ENCODE data around the gene OR13G1. TPM values are rescaled to one million over a fixed set of nuclear protein-coding genes. Genes with fewer than 3 reads are reported as not detected.
"Not testable (repeated sequence)": the region's sequence is repeated elsewhere in the genome, so short reads cannot be mapped to it uniquely, and the experiment has no call there.

The OR13G1 gene
- total RNA-seq: not detected
- not detected for polyA plus RNA-seq
- long read RNA-seq, donor 1: 0 reads
- long read RNA-seq, donor 2: 0 reads
- long read RNA-seq, donor 3: 0 reads
- long read RNA-seq, donor 4: 0 reads

- Histone ChIP-seq H3K4me3 (ENCODE audit: low read length) (no peak within 1 kb of the TSS), H3K4me1 (ENCODE audit: control insufficient read depth, insufficient read depth, low read length) (no peaks in the 10 kb centered on the region), H3K9me3 (ENCODE audit: control insufficient read depth, low read length) (no peaks in the 10 kb centered on the region), H3K27ac (ENCODE audit: low read length) (no peak within 1 kb of the TSS), H3K27me3 (ENCODE audit: control insufficient read depth, insufficient read depth) (no peaks in the 10 kb centered on the region)
- DNase-seq: no peak
- 80% methylated on average over 1 of the region's 1 CpG for WGBS
- no peak for ATAC-seq
- intact Hi-C loops (cut with DNase I): no loop called here
Measured at GRCh38 chr1:247679639-247680038, at the start of gene OR13G1. Gene OR13G1 (minus strand): TSS chr1:247679739. CDS start chr1:247673041, 6,698 bp downstream.

GRCh38 chr1:247721222-247721621 lies 41.7 kb upstream of the OR13G1 start:
- H3K4me1 ChIP-seq (ENCODE audit: control insufficient read depth, insufficient read depth, low read length): no peaks in the 10 kb centered on the region
- no peaks in the 10 kb centered on the region for H3K9me3 ChIP-seq (ENCODE audit: control insufficient read depth, low read length)
- DNase-seq (no peak), ATAC-seq (no peak)
- no peaks in the 10 kb centered on the region for H3K27me3 ChIP-seq (ENCODE audit: control insufficient read depth, insufficient read depth)
- no peak overlapping the region for H3K27ac ChIP-seq (ENCODE audit: low read length)
- intact Hi-C loops (cut with DNase I): no loop called here
- no peak overlapping the region for H3K4me3 ChIP-seq (ENCODE audit: low read length)
- WGBS: 90% methylated on average over 4 of the region's 4 CpGs

GRCh38 chr1:247716546-247716945 lies 37.0 kb upstream of the OR13G1 start, which contains the start of gene OR6F1:
Gene OR6F1 (minus strand): TSS chr1:247716646. CDS start chr1:247712755, 3,891 bp downstream.
- intact Hi-C loops (cut with DNase I): no loop called here
- Histone ChIP-seq H3K27ac (ENCODE audit: low read length) (no peak within 1 kb of the TSS), H3K4me1 (ENCODE audit: control insufficient read depth, insufficient read depth, low read length) (no peaks in the 10 kb centered on the region), H3K9me3 (ENCODE audit: control insufficient read depth, low read length) (no peaks in the 10 kb centered on the region), H3K4me3 (ENCODE audit: low read length) (no peak within 1 kb of the TSS), H3K27me3 (ENCODE audit: control insufficient read depth, insufficient read depth) (no peaks in the 10 kb centered on the region)
- ATAC-seq (no peak), DNase-seq (no peak)
- WGBS: 77% methylated on average over 3 of the region's 3 CpGs

GRCh38 chr1:247713753-247714152 lies 34.2 kb upstream of the OR13G1 start:
- Histone ChIP-seq H3K27ac (ENCODE audit: low read length) (no peak overlapping the region), H3K27me3 (ENCODE audit: control insufficient read depth, insufficient read depth) (no peaks in the 10 kb centered on the region), H3K4me3 (ENCODE audit: low read length) (no peak overlapping the region), H3K4me1 (ENCODE audit: control insufficient read depth, insufficient read depth, low read length) (no peaks in the 10 kb centered on the region), H3K9me3 (ENCODE audit: control insufficient read depth, low read length) (no peaks in the 10 kb centered on the region)
- ATAC-seq (no peak), DNase-seq (no peak)
- intact Hi-C loops (cut with DNase I): no loop called here
- 82% methylated on average over 7 of the region's 7 CpGs for WGBS

- WGBS: 91% methylated on average over 8 of the region's 8 CpGs
- H3K27ac ChIP-seq (ENCODE audit: low read length); H3K27me3 ChIP-seq (ENCODE audit: control insufficient read depth, insufficient read depth); DNase-seq; H3K4me1 ChIP-seq (ENCODE audit: control insufficient read depth, insufficient read depth, low read length); intact Hi-C loops (cut with DNase I); H3K4me3 ChIP-seq (ENCODE audit: low read length); ATAC-seq; H3K9me3 ChIP-seq (ENCODE audit: control insufficient read depth, low read length): not testable (repeated sequence)
Measured at GRCh38 chr1:247710681-247711080, 31.1 kb upstream of the OR13G1 start.

- intact Hi-C loops (cut with DNase I): no loop called here
- no peak for DNase-seq
- ATAC-seq: no peak
- 59% methylated on average over 1 of the region's 1 CpG for WGBS
- Histone ChIP-seq H3K27me3 (ENCODE audit: control insufficient read depth, insufficient read depth) (no peaks in the 10 kb centered on the region), H3K4me3 (ENCODE audit: low read length) (no peak overlapping the region), H3K4me1 (ENCODE audit: control insufficient read depth, insufficient read depth, low read length) (no peaks in the 10 kb centered on the region), H3K27ac (ENCODE audit: low read length) (no peak overlapping the region), H3K9me3 (ENCODE audit: control insufficient read depth, low read length) (no peaks in the 10 kb centered on the region)
Measured at GRCh38 chr1:247701338-247701737, 21.8 kb upstream of the OR13G1 start.

- Histone ChIP-seq H3K27me3 (ENCODE audit: control insufficient read depth, insufficient read depth) (no peaks in the 10 kb centered on the region), H3K4me3 (ENCODE audit: low read length) (no peak overlapping the region), H3K9me3 (ENCODE audit: control insufficient read depth, low read length) (no peaks in the 10 kb centered on the region), H3K27ac (ENCODE audit: low read length) (no peak overlapping the region), H3K4me1 (ENCODE audit: control insufficient read depth, insufficient read depth, low read length) (no peaks in the 10 kb centered on the region)
- DNase-seq: peak in 2 of 3 donors; percentile 10 to 29
- ATAC-seq: no peak
- 30% methylated on average over 7 of the region's 7 CpGs for WGBS
- intact Hi-C loops (cut with DNase I): no loop called here
Measured at GRCh38 chr1:247681288-247681897, 1.9 kb upstream of the OR13G1 start.

GRCh38 chr1:247680171-247680570 lies 632 bp upstream of the OR13G1 start:
- H3K9me3 ChIP-seq (ENCODE audit: control insufficient read depth, low read length): no peaks in the 10 kb centered on the region
- H3K27ac ChIP-seq (ENCODE audit: low read length): no peak overlapping the region
- intact Hi-C loops (cut with DNase I): no loop called here
- 84% methylated on average over 4 of the region's 4 CpGs for WGBS
- ATAC-seq (no peak), DNase-seq (no peak)
- H3K4me3 ChIP-seq (ENCODE audit: low read length): no peak overlapping the region
- H3K4me1 ChIP-seq (ENCODE audit: control insufficient read depth, insufficient read depth, low read length): no peaks in the 10 kb centered on the region
- no peaks in the 10 kb centered on the region for H3K27me3 ChIP-seq (ENCODE audit: control insufficient read depth, insufficient read depth)

- 33% methylated on average over 1 of the region's 1 CpG for WGBS
- H3K4me3 ChIP-seq (ENCODE audit: low read length): no peak overlapping the region
- no peaks in the 10 kb centered on the region for H3K4me1 ChIP-seq (ENCODE audit: control insufficient read depth, insufficient read depth, low read length)
- intact Hi-C loops (cut with DNase I): no loop called here
- H3K27ac ChIP-seq (ENCODE audit: low read length): no peak overlapping the region
- H3K9me3 ChIP-seq (ENCODE audit: control insufficient read depth, low read length): no peaks in the 10 kb centered on the region
- DNase-seq (no peak), ATAC-seq (no peak)
- no peaks in the 10 kb centered on the region for H3K27me3 ChIP-seq (ENCODE audit: control insufficient read depth, insufficient read depth)
Measured at GRCh38 chr1:247669225-247669624, 10.3 kb downstream of the OR13G1 start.

GRCh38 chr1:247656221-247656875 lies 23.2 kb downstream of the OR13G1 start:
- 74% methylated on average over 7 of the region's 7 CpGs for WGBS
- ATAC-seq: no peak

GRCh38 chr1:247653040-247653439 lies 26.5 kb downstream of the OR13G1 start:
- intact Hi-C loops (cut with DNase I): no loop called here
- Histone ChIP-seq H3K4me3 (ENCODE audit: low read length) (no peak overlapping the region), H3K4me1 (ENCODE audit: control insufficient read depth, insufficient read depth, low read length) (no peaks in the 10 kb centered on the region), H3K27me3 (ENCODE audit: control insufficient read depth, insufficient read depth) (no peaks in the 10 kb centered on the region), H3K27ac (ENCODE audit: low read length) (no peak overlapping the region), H3K9me3 (ENCODE audit: control insufficient read depth, low read length) (no peaks in the 10 kb centered on the region)
- DNase-seq (no peak), ATAC-seq (no peak)
- WGBS: 86% methylated on average over 1 of the region's 1 CpG

More at GRCh38 chr1:247656221-247656875, 23.2 kb downstream of the OR13G1 start:
- Histone ChIP-seq H3K4me1 (ENCODE audit: control insufficient read depth, insufficient read depth, low read length) (no peaks in the 10 kb centered on the region), H3K27ac (ENCODE audit: low read length) (no peak overlapping the region), H3K4me3 (ENCODE audit: low read length) (no peak overlapping the region), H3K9me3 (ENCODE audit: control insufficient read depth, low read length) (no peaks in the 10 kb centered on the region), H3K27me3 (ENCODE audit: control insufficient read depth, insufficient read depth) (no peaks in the 10 kb centered on the region)
- intact Hi-C loops (cut with DNase I): no loop called here
- no peak for DNase-seq

Measured in right cardiac atrium (tissue), 5 donors.